ENCODE results near the gene DNASE2B.

The DNASE2B gene, protein sequence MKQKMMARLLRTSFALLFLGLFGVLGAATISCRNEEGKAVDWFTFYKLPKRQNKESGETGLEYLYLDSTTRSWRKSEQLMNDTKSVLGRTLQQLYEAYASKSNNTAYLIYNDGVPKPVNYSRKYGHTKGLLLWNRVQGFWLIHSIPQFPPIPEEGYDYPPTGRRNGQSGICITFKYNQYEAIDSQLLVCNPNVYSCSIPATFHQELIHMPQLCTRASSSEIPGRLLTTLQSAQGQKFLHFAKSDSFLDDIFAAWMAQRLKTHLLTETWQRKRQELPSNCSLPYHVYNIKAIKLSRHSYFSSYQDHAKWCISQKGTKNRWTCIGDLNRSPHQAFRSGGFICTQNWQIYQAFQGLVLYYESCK

DNA sequence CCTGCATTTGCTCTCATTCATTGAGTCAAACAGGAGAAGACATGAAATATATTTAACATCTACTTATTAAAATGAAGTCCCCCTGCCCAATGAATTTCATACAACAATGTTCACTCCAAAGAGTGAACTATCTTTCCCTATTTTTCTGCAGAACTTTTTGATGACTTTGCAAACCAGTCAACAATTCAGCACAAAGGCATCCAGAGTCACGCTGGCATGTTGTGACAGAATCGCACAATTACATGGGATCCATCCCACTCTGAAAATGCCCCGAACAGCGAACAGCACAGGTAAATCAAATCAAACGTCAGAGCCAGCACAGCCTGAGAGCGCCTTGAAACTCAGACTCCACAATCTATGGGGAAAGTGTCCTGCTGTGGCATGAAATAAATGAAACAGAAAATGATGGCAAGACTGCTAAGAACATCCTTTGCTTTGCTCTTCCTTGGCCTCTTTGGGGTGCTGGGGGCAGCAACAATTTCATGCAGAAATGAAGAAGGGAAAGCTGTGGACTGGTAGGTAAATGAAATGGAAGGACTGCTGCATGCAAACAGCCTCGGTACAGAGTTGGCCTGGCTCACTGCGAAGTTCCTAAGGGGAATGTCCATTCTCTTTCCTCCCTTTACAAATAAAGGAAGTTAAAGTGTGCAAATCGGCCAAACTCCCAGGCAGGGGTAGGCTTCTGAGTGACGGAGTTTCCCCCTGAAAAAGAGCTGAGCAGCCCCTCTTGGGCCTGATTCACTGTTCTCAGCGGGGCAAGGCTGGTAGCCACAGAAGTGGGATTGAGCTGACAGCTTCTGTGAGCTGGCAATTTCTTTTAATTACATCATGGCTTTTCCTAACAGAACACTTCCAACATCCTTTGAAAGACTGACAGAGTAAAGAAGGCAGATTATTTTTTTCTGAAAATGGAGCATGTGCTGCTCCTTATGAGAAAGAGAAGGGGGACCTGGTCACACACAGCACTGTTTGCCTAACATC, at the start of gene DNASE2B:
TSS of gene DNASE2B (plus strand) at position 310 of the 981 bp plus-strand sequence. CDS start at position 391, 81 bp downstream.
- no peak for DNase-seq
- intact Hi-C loops (cut with DNase I), result no loop called here

DNA sequence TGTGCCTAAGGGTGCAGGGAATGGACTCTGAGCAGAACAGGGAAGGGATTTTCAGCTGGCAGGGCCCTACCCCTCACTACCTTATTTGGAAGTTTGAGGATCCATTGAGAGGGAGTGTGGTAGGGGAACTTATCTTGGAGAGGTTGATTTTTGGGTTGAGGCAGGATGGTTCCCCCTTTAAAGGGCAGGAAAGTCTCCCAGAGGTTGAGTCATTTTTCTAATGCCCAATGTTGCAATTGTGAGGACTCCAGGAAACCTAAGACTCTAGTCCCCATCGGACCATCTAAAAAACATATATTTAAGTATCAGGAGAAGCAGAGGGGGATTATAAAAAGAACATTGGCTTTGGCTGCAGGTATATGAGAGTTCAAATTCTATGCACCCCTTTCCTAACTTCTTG, 49.5 kb upstream of the DNASE2B start:
- intact Hi-C loops (cut with DNase I), result no loop called here
- DNase-seq, result no peak

DNA sequence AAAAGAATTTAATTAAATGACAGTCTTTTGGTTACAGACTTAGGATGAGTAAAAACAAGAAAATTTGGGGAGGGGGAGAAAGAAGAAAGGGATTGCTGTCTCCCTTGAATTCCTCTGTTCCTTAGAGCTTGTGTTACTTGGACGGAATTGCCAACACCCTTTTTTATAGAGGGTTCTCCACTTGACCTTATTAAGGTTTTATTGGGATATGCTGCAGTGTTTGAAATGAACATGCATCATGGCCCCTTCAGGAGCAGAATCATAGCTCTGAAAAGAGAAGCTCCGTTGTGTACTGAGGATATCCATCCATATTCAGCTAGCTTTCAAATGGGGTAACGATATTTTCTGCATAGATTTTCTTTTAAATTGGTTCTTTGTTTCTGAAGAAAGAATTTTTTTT, 48.2 kb upstream of the DNASE2B start:
- no peak for DNase-seq
- intact Hi-C loops (cut with DNase I), result no loop called here

DNA sequence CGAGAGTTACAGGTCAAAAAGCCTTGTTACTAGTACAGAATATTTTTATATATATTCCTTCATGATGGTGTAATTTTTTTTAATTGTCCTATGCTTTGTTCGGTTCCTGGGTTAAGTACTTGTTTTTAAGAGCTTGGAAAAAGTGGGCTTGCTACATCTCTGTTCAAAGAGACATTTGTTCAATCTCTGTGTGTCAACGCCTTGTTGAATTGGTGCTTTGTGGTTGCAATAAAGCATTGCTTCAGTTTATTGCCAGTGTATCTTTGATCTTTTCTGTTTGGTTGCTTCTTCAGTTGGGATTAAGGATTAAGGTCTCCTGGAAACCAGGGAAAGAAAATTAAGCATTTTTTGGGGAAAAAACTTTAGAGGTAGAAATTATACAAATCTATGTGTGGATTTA, 47.7 kb upstream of the DNASE2B start:
- intact Hi-C loops (cut with DNase I), result no loop called here

DNA sequence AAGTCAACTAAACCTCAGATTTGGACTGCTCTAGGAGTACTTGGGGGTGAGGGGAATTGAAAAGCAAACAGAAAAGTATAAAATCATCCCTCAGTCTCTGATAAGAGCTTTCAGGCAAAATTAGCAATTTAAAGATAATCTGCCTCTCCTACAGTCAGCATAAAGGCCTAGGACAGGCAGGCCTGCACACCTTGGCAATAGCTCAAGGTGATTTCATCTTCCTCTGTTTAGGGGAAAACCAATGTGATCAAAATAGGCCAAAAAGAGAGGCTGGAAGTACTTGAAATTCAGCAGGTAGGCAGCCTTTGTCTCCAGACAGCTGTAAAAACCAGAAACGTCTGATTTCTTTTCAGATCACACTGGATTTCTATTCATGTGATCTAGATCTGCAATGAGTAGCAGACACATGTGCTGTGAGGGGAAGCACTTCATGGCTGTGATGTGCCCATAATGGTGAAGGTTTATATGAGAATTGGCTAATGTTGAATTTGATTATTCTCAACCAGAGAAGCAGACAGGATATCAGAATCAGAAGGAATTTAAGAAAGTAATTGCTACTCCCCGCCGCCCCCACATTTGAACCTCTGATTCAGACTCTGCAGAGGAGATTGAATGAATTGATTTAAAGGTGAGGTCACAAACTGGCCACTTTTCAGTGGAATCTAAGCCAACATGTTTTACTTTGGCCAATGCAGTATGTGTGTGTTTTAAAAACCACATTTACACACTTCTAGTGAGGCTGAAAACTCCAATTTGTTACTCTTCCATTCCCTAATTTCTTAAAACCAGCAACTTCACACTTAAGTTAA, 45.8 kb upstream of the DNASE2B start:
- intact Hi-C loops (cut with DNase I), result no loop called here
- no peak for DNase-seq

More for the DNA sequence above, 47.7 kb upstream of the DNASE2B start:
- DNase-seq, result no peak

- DNase-seq, result no peak
These were observed 44.6 kb upstream of the DNASE2B start for GRCh38 chr1:84353695-84354094.

DNA sequence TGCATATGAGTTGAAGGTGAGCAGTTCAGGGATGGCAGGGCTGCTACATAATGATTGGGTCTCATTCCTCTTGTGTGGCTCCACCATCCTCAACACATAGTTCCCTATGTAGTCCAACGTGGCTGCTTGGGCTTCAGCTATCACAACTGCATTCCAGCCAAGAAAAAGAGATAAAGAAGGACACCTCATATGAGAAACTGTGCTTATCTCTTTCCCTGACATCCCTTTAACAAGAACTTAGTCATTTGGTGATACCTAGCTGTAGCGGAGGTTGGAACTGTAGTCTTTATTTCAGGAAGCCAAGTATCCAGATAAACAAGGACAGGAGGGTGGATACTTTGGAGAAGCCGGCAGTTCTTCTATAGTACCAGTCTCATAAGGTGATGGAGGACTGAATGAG, 42.7 kb upstream of the DNASE2B start:
- no peak for DNase-seq
- intact Hi-C loops (cut with DNase I), result no loop called here

More at GRCh38 chr1:84353695-84354094, 44.6 kb upstream of the DNASE2B start:
- intact Hi-C loops (cut with DNase I), result no loop called here

DNA sequence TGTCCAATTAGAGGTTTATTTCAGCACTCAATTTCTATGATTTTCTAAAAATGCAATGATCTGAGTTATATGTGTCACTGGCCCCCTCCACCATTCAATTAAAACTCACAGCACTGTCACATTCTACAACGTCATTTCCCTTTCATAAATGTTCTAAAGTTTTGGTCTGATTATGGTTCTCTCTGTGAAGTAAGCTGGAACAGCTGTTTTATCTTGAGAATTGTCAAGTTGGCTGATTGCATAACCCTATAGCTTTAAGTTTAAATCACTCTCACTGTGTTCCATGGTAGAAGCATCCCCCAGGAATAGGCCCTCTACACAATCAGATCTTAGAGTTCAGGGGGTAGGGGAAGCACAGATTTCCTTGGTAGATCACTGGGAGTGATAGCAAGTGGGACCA, 41.4 kb upstream of the DNASE2B start:
- no peak for DNase-seq
- intact Hi-C loops (cut with DNase I), result no loop called here

GRCh38 chr1:84358695-84359094, 39.6 kb upstream of the DNASE2B start:
- intact Hi-C loops (cut with DNase I), result no loop called here
- no peak for DNase-seq

- intact Hi-C loops (cut with DNase I), result no loop called here
- no peak for DNase-seq
These were observed 38.0 kb upstream of the DNASE2B start for GRCh38 chr1:84360316-84360715.

GRCh38 chr1:84361796-84362195, 36.5 kb upstream of the DNASE2B start:
- intact Hi-C loops (cut with DNase I), result no loop called here
- no peak for DNase-seq

DNA sequence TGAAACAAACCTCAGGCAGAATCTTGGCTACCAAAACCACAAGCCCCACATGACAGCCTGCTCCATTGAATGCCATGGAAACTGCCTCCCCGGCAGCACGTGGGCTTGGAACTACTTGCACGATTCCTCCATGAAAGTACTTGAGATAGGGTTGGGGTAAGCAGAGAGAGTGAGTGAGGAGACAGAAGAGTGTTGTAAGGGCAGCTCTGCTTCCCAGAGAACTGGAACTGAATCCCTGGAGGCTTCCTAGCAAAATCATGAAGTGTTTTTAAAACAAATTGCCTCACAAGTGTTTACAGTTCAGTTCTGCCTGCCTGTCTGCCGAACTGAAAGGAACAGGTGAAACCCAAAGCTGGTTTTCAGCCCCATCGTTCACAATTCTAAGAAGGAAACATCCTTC, 35.3 kb upstream of the DNASE2B start:
- intact Hi-C loops (cut with DNase I), result no loop called here

DNA sequence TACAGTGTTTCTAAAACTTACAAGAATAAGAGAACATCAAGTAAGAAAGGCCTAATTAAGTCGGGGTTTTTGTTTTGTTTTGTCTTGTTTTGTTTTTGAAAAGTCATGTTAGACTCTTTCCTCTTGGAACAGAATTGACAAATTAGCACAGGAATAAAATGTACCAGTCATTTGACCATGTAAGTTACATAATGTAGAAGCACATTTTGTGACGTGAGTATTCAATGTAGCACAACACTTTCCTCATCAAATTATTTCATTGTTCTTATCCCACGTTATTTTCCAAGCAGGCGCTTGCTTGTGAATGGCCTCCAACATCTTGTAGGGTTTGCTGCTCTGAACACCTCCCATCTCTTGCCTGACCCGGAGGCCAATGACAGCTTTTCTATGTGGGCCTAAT, 34.7 kb upstream of the DNASE2B start:
- intact Hi-C loops (cut with DNase I), result no loop called here
- no peak for DNase-seq

More for the DNA sequence above, 35.3 kb upstream of the DNASE2B start:
- DNase-seq, result peak in 3 of 10 donors; percentile 29 to 87 (median 47)

GRCh38 chr1:84365225-84366221, 32.8 kb upstream of the DNASE2B start:
- no peak for DNase-seq
- intact Hi-C loops (cut with DNase I), result no loop called here

GRCh38 chr1:84366786-84367185, 31.5 kb upstream of the DNASE2B start:
- no peak for DNase-seq
- intact Hi-C loops (cut with DNase I), result no loop called here

DNA sequence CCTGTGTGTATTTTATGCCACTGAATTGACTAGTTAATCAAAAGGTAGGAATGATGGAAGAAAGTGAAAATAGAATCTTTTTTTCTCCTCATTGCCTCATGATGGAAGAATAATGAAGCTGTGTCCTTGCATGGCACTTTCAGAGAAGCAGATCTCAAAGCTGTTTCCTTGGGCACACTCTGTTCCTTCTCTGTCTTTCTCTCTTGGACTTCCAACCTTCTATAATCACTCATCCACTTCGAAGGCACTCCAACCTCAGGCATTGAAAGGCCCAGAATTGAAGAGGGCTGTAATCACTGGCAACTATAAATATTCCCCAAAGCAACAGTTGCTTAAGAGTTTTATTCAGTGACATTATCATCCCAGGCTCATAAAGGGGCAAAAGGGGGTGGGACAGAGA, 31.1 kb upstream of the DNASE2B start:
- intact Hi-C loops (cut with DNase I), result no loop called here

GRCh38 chr1:84368441-84368840, 29.8 kb upstream of the DNASE2B start:
- intact Hi-C loops (cut with DNase I), result no loop called here
- DNase-seq, result no peak

More for the DNA sequence above, 31.1 kb upstream of the DNASE2B start:
- no peak for DNase-seq

GRCh38 chr1:84370266-84370665, 28.0 kb upstream of the DNASE2B start:
- intact Hi-C loops (cut with DNase I), result no loop called here
- no peak for DNase-seq

DNA sequence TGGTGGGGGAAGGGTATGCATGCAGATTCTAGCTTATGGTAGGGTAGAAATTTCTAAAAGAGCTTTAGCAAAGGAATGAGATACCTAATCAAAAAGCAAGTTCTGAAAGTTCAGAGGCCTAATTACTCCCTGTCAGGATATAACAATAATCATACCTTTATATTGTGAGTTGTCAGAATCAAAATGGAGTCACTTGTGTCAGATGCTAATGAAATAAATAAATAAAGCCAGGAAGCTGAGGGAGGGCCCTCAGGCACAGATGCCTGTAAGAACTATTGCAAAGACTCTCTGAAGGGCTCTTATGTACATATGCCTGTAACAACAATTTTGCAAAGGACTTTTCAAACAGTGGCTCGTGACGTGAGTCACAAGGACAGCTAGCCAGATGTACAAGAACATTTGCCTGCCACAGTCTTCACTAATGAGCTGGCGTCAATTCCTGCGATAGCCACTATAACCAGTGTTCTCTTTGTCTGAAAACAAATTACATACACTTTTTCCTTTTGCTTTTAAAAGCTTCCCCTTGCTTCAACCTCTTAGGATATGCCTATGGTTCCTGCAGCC, 27.4 kb upstream of the DNASE2B start:
- no peak for DNase-seq
- intact Hi-C loops (cut with DNase I), result no loop called here

Measured in posterior cingulate gyrus (tissue), 11 donors.